Neuronal stem cell (in vitro differentiated cells): ENCODE results near the gene VWDE.
"Not testable (repeated sequence)": the region's sequence is repeated elsewhere in the genome, so short reads cannot be mapped to it uniquely, and the experiment has no call there.

Experiments
- DNase-seq: peaks from one replicate; pipeline ENCODE4 v3.0.0-alpha.2; 2013; ENCODE audit warnings: low spot score
- H2AFZ ChIP-seq: one replicate; pipeline ENCODE4 v1.6.1; 2013; ENCODE audit warnings: mild to moderate bottlenecking, low read length, inconsistent platforms
- H2AK5ac ChIP-seq: 2 replicates; pipeline ENCODE4 v1.6.1; 2013; ENCODE audit warnings: low read depth, mild to moderate bottlenecking, inconsistent platforms, low read length, moderate library complexity, mixed read lengths
- H2BK120ac ChIP-seq: 2 replicates; pipeline ENCODE4 v1.6.1; 2013; ENCODE audit warnings: low read depth, mild to moderate bottlenecking, inconsistent platforms, low read length, moderate library complexity, mixed read lengths
- H2BK12ac ChIP-seq: one replicate; pipeline ENCODE4 v1.6.1; 2013; ENCODE audit warnings: low read length, inconsistent platforms
- H2BK15ac ChIP-seq: 2 replicates; pipeline ENCODE4 v1.6.1; 2013; ENCODE audit warnings: mild to moderate bottlenecking, low read length, inconsistent platforms, mixed read lengths
- H2BK5ac ChIP-seq: one replicate; pipeline ENCODE4 v1.6.1; 2013; ENCODE audit warnings: inconsistent platforms, mild to moderate bottlenecking, low read length, moderate library complexity
- H3K14ac ChIP-seq: one replicate; pipeline ENCODE4 v1.6.1; 2013; ENCODE audit warnings: low read length, inconsistent platforms
- H3K18ac ChIP-seq: 2 replicates; pipeline ENCODE4 v1.6.1; 2013; ENCODE audit warnings: low read length, inconsistent platforms
- H3K23ac ChIP-seq: 2 replicates; pipeline ENCODE4 v1.6.1; 2013; ENCODE audit warnings: low read depth, mild to moderate bottlenecking, mixed read lengths, low read length, inconsistent platforms; ENCODE audit not compliant: poor library complexity
- H3K27ac ChIP-seq: replicated peaks from 3 replicates; pipeline ENCODE4 v1.5.1; 2013; ENCODE audit warnings: low read length, inconsistent platforms
- H3K27me3 ChIP-seq, 3 experiments: 2 replicates each; pipeline ENCODE4 v1.6.1; 2013; ENCODE audit warnings: low read length in 3 of 3, mild to moderate bottlenecking in 2 of 3, inconsistent platforms in 1 of 3, low read depth in 1 of 3, mixed read lengths in 1 of 3, moderate library complexity in 1 of 3; ENCODE audit not compliant: control insufficient read depth in 3 of 3, insufficient read depth in 3 of 3
- H3K36me3 ChIP-seq, 2 donors: replicated peaks in 1 of 2; 2 replicates each; pipeline ENCODE4 v1.6.1; 2013; ENCODE audit warnings: low read length in 2 of 2; ENCODE audit not compliant: control insufficient read depth in 2 of 2, insufficient read depth in 2 of 2
- H3K4ac ChIP-seq: 2 replicates; pipeline ENCODE4 v1.6.1; 2013; ENCODE audit warnings: inconsistent platforms, mild to moderate bottlenecking, low read length, moderate library complexity
- H3K4me1 ChIP-seq, 2 donors: 1 replicate in 1 of 2; 2 replicates in 1 of 2; pipeline ENCODE4 v1.6.1; 2013; ENCODE audit warnings: low read length in 2 of 2, low read depth in 1 of 2; ENCODE audit not compliant: control insufficient read depth in 2 of 2, insufficient read depth in 1 of 2
- H3K4me2 ChIP-seq: one replicate; pipeline ENCODE4 v1.6.1; 2013; ENCODE audit warnings: mild to moderate bottlenecking, low read length, inconsistent platforms; ENCODE audit not compliant: insufficient read depth, poor library complexity, severe bottlenecking
- H3K4me3 ChIP-seq, 2 donors: 2 replicates each; pipeline ENCODE4 v1.5.1; 2013; ENCODE audit warnings: low read length in 2 of 2, mild to moderate bottlenecking in 2 of 2, inconsistent platforms in 1 of 2, moderate library complexity in 1 of 2
- H3K79me1 ChIP-seq: one replicate; pipeline ENCODE4 v1.6.1; 2013; ENCODE audit warnings: low read depth, mild to moderate bottlenecking, inconsistent platforms, low read length, moderate library complexity
- H3K9ac ChIP-seq: one replicate; pipeline ENCODE4 v1.6.1; 2013; ENCODE audit warnings: mild to moderate bottlenecking, low read depth, low read length, inconsistent platforms; ENCODE audit not compliant: poor library complexity
- H3K9me3 ChIP-seq, 2 donors: replicated peaks in 1 of 2; 2 replicates each; pipeline versions ENCODE3 to v1.6.1; 2013; ENCODE audit warnings: low read length in 2 of 2, mild to moderate bottlenecking in 2 of 2, inconsistent platforms in 1 of 2, low read depth in 1 of 2, mixed read lengths in 1 of 2, moderate library complexity in 1 of 2; ENCODE audit not compliant: control insufficient read depth in 2 of 2, insufficient read depth in 1 of 2
- H4K8ac ChIP-seq: one replicate; pipeline ENCODE4 v1.6.1; 2013; ENCODE audit warnings: low read depth, mild to moderate bottlenecking, inconsistent platforms, low read length, moderate library complexity
- H4K91ac ChIP-seq: one replicate; pipeline ENCODE4 v1.6.1; 2013; ENCODE audit warnings: low read length, low read depth, mild to moderate bottlenecking, inconsistent platforms; ENCODE audit not compliant: poor library complexity
- WGBS, 2 donors: extraction: QIAGEN DNeasy Blood & Tissue Kit; methylation state at CpG; one replicate each; pipeline ENCODE4 v1.1.7; 2013; ENCODE audit warnings: missing lambda C conversion rate in 2 of 2, mixed read lengths in 1 of 2; ENCODE audit not compliant: insufficient read length in 2 of 2, insufficient replicate concordance in 1 of 2; ENCODE audit errors: extremely low coverage in 2 of 2; 5-methylcytosine and 5-hydroxymethylcytosine counted together

VWDE gene

GRCh38 chr7:12410523-12410922 lies 6.9 kb upstream of the VWDE start:
- Histone ChIP-seq H2AK5ac (no peak overlapping the region), H2BK12ac (no peak overlapping the region), H3K27me3 (peaks cover 0 to 6% (median 0%) of the 10 kb centered on the region in 3 experiments), H3K23ac (no peak overlapping the region), H3K9ac (no peak overlapping the region), H2AFZ (no peak overlapping the region), H4K8ac (no peak overlapping the region), H3K14ac (no peak overlapping the region), H4K91ac (no peak overlapping the region), H3K4me2 (no peak overlapping the region), H3K4me1 (no peaks in the 10 kb centered on the region), H3K4me3 (no peak overlapping the region), H3K27ac (no peak overlapping the region), H3K9me3 (no peaks in the 10 kb centered on the region), H2BK15ac (no peak overlapping the region), H3K79me1 (no peaks in the 10 kb centered on the region), H2BK120ac (no peak overlapping the region), H3K36me3 (no peaks in the 10 kb centered on the region), H3K4ac (no peak overlapping the region), H3K18ac (no peak overlapping the region), H2BK5ac (no peak overlapping the region)
- no peak for DNase-seq

GRCh38 chr7:12409097-12409711 lies 5.5 kb upstream of the VWDE start:
- Histone ChIP-seq H2AFZ (no peak overlapping the region), H3K9me3 (no peaks in the 10 kb centered on the region), H4K91ac (no peak overlapping the region), H3K4me2 (no peak overlapping the region), H2BK15ac (no peak overlapping the region), H2BK120ac (no peak overlapping the region), H3K14ac (no peak overlapping the region), H2AK5ac (no peak overlapping the region), H3K4me1 (no peaks in the 10 kb centered on the region), H4K8ac (no peak overlapping the region), H3K18ac (no peak overlapping the region), H3K4ac (no peak overlapping the region), H3K79me1 (no peaks in the 10 kb centered on the region), H3K36me3 (no peaks in the 10 kb centered on the region), H3K9ac (no peak overlapping the region), H3K23ac (no peak overlapping the region), H3K27ac (no peak overlapping the region), H3K27me3 (peaks cover 0 to 17% (median 5%) of the 10 kb centered on the region in 3 experiments), H3K4me3 (no peak overlapping the region), H2BK12ac (no peak overlapping the region), H2BK5ac (no peak overlapping the region)
- DNase-seq = no peak
- no CpG with 5 or more reads among the region's 4 CpGs for WGBS, 2 donors

- not testable (repeated sequence) for H3K23ac ChIP-seq, H2BK5ac ChIP-seq, H3K9me3 ChIP-seq, H4K8ac ChIP-seq, H3K79me1 ChIP-seq, H2AK5ac ChIP-seq, H2BK120ac ChIP-seq, H3K9ac ChIP-seq, H2AFZ ChIP-seq, H4K91ac ChIP-seq, H3K36me3 ChIP-seq, H3K14ac ChIP-seq, H3K27ac ChIP-seq, H2BK12ac ChIP-seq, DNase-seq, H3K4me1 ChIP-seq, H3K4me2 ChIP-seq, H2BK15ac ChIP-seq, H3K4me3 ChIP-seq, H3K18ac ChIP-seq, H3K4ac ChIP-seq
- no CpG with 5 or more reads among the region's 8 CpGs for WGBS, 2 donors
- H3K27me3 ChIP-seq = peaks cover 0 to 33% (median 17%) of the 10 kb centered on the region in 3 experiments
Observed at GRCh38 chr7:12407652-12408051, 4.0 kb upstream of the VWDE start.

- Histone ChIP-seq H3K23ac (no peak overlapping the region), H3K27me3 (peaks cover 0 to 54% (median 17%) of the 10 kb centered on the region in 3 experiments), H2BK15ac (no peak overlapping the region), H2AK5ac (no peak overlapping the region), H3K27ac (no peak overlapping the region), H3K79me1 (no peaks in the 10 kb centered on the region), H3K14ac (no peak overlapping the region), H3K4me3 (no peak overlapping the region), H2BK120ac (no peak overlapping the region), H3K4ac (no peak overlapping the region), H3K4me2 (no peak overlapping the region), H2BK12ac (no peak overlapping the region), H3K36me3 (no peaks in the 10 kb centered on the region), H4K91ac (no peak overlapping the region), H3K18ac (no peak overlapping the region), H3K4me1 (peaks cover 1 to 5% of the 10 kb centered on the region in 2 donors), H4K8ac (no peak overlapping the region), H3K9me3 (no peaks in the 10 kb centered on the region), H2BK5ac (no peak overlapping the region), H3K9ac (no peak overlapping the region), H2AFZ (no peak overlapping the region)
- WGBS, 2 donors = no CpG with 5 or more reads among the region's 3 CpGs
- no peak for DNase-seq
Observed at GRCh38 chr7:12402365-12402725, 1.3 kb downstream of the VWDE start.
